MM.1S (cell line): ENCODE results near the gene TMEM26.

Experiments used
- DNase-seq: peaks from one replicate; pipeline ENCODE4 v3.0.0-alpha.2; 2015
- H2AFZ ChIP-seq: fragments of 300-600 bp; sonication (generic); 2 replicates; pipeline ENCODE4 v1.6.0; 2016; ENCODE audit warnings: antibody characterized with exemption, low read length
- H3F3A ChIP-seq: fragments of 300-600 bp; sonication (generic); 2 replicates; pipeline ENCODE4 v1.6.1; 2016; ENCODE audit warnings: mild to moderate bottlenecking, antibody characterized with exemption, low read length, moderate library complexity, mixed read lengths; ENCODE audit not compliant: insufficient read depth
- H3K27ac ChIP-seq: fragments of 300-600 bp; sonication (generic); 2 replicates; pipeline ENCODE4 v1.5.1; 2016; ENCODE audit warnings: mild to moderate bottlenecking, low read length
- H3K27me3 ChIP-seq: fragments of 300-600 bp; sonication (generic); replicated peaks from 2 replicates; pipeline ENCODE4 v1.6.0; 2016; ENCODE audit warnings: low read length; ENCODE audit not compliant: insufficient read depth
- H3K36me3 ChIP-seq: fragments of 300-600 bp; sonication (generic); replicated peaks from 2 replicates; pipeline ENCODE4 v1.6.1; 2016; ENCODE audit warnings: mild to moderate bottlenecking, low read length, mixed read lengths; ENCODE audit not compliant: insufficient read depth
- H3K4me1 ChIP-seq: fragments of 300-600 bp; sonication (generic); 2 replicates; pipeline ENCODE4 v1.6.1; 2016; ENCODE audit warnings: low read length, mixed read lengths
- H3K4me2 ChIP-seq: fragments of 300-600 bp; sonication (generic); 2 replicates; pipeline ENCODE4 v1.6.0; 2016; ENCODE audit warnings: low read depth, low read length
- H3K4me3 ChIP-seq: fragments of 300-600 bp; sonication (generic); 2 replicates; pipeline ENCODE4 v1.5.1; 2016; ENCODE audit warnings: low read length, mixed read lengths
- H3K79me2 ChIP-seq: fragments of 300-600 bp; sonication (generic); 2 replicates; pipeline ENCODE4 v1.6.1; 2016; ENCODE audit warnings: mixed run types, low read length, mixed read lengths
- H3K9ac ChIP-seq: fragments of 300-600 bp; sonication (generic); 2 replicates; pipeline ENCODE4 v1.6.1; 2016; ENCODE audit warnings: low read length, mixed read lengths
- H3K9me2 ChIP-seq: fragments of 300-600 bp; sonication (generic); replicated peaks from 2 replicates; pipeline ENCODE4 v1.6.1; 2016; ENCODE audit warnings: mild to moderate bottlenecking, low read length, mixed read lengths; ENCODE audit not compliant: insufficient read depth
- H3K9me3 ChIP-seq: fragments of 300-600 bp; sonication (generic); replicated peaks from 2 replicates; pipeline ENCODE4 v1.6.1; 2016; ENCODE audit warnings: mild to moderate bottlenecking, low read length, mixed read lengths; ENCODE audit not compliant: insufficient read depth
- H4K20me1 ChIP-seq: fragments of 300-600 bp; sonication (generic); 2 replicates; pipeline ENCODE4 v1.6.1; 2016; ENCODE audit warnings: mild to moderate bottlenecking, low read length, moderate library complexity, mixed read lengths; ENCODE audit not compliant: insufficient read depth
- EZH2 ChIP-seq: fragments of 300-600 bp; sonication (generic); optimal IDR thresholded peaks from 2 replicates; pipeline ENCODE3; 2017; ENCODE audit warnings: low read depth, mild to moderate bottlenecking, antibody characterized with exemption, low read length, mixed read lengths
- EZH2phosphoT487 ChIP-seq: fragments of 300-600 bp; sonication (generic); IDR thresholded peaks from 2 replicates; pipeline ENCODE4 v1.6.1; 2018; ENCODE audit warnings: antibody characterized with exemption, low read length
- TF ChIP-seq, protein P1 (sequence below): fragments of 300-600 bp; sonication (generic); IDR thresholded peaks from 2 replicates; pipeline ENCODE4 v1.5.1; 2016; ENCODE audit warnings: antibody characterized with exemption, low read length, mixed read lengths

The TMEM26 gene

DNA sequence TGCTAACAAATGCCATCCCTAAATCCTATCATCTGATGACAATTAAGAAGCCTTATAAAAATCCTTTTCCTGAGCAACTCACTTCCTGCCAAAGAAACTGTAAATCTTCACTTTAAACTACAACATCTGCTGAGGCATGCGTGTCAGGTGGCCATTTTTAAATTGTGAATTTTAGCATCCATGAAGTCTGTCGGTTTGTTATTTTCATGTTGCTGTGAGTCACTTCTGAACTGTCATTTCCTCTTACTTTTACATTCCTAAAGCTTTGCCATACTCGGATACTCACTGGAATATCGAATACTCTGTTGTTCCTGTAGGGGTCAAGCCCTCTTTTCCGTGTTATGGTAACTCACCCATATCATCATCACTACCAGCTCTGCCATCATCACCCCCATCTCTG is 34.3 kb upstream of the TMEM26 start:
- Histone ChIP-seq H3K9me2 (no peaks in the 10 kb centered on the region), H3K36me3 (no peaks in the 10 kb centered on the region), H3K4me1 (no peaks in the 10 kb centered on the region), H4K20me1 (no peaks in the 10 kb centered on the region), H3F3A (no peaks in the 10 kb centered on the region), H3K9me3 (no peaks in the 10 kb centered on the region), H3K9ac (no peak overlapping the region), H3K4me3 (no peak overlapping the region), H3K4me2 (no peak overlapping the region), H2AFZ (no peak overlapping the region), H3K27ac (no peak overlapping the region), H3K27me3 (no peaks in the 10 kb centered on the region), H3K79me2 (no peaks in the 10 kb centered on the region)
- no peak for TF ChIP-seq EZH2
- TF ChIP-seq, protein P1, sequence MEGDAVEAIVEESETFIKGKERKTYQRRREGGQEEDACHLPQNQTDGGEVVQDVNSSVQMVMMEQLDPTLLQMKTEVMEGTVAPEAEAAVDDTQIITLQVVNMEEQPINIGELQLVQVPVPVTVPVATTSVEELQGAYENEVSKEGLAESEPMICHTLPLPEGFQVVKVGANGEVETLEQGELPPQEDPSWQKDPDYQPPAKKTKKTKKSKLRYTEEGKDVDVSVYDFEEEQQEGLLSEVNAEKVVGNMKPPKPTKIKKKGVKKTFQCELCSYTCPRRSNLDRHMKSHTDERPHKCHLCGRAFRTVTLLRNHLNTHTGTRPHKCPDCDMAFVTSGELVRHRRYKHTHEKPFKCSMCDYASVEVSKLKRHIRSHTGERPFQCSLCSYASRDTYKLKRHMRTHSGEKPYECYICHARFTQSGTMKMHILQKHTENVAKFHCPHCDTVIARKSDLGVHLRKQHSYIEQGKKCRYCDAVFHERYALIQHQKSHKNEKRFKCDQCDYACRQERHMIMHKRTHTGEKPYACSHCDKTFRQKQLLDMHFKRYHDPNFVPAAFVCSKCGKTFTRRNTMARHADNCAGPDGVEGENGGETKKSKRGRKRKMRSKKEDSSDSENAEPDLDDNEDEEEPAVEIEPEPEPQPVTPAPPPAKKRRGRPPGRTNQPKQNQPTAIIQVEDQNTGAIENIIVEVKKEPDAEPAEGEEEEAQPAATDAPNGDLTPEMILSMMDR: no peak
- TF ChIP-seq EZH2phosphoT487: no peak
- DNase-seq: no peak

DNA sequence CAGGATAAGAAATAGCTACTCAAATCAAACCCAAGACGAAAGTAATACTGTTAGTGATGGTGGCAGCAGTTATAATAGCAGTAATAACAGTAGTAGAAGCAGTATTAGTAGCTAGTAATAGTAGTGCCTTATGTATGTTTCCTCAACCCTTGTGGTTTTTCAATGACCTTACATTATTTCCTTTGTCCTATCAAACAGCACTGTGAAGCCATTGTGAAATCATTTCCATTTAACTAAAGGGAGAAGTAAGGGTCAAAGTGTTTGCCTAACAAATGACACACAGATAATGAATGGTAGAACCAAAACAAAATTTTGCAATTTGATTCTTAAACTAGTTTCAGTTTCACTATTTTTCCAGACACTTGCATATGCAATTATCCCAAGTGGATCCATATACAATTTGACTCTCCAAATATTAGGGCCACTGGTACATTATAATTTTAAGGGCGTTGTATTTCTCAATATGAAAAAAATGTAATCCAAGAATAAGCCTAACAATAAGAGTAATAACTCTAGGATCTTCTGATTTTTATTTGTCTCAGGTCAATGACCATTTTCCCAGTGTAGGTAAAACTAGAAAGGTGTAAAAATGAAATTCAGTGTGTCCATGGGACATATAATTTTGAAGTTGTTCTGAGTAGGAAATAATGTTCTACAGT is 33.7 kb upstream of the TMEM26 start:
- Histone ChIP-seq H3K4me1 (no peaks in the 10 kb centered on the region), H3K4me2 (no peak overlapping the region), H3K79me2 (no peaks in the 10 kb centered on the region), H3K9me2 (no peaks in the 10 kb centered on the region), H3K9ac (no peak overlapping the region), H2AFZ (no peak overlapping the region), H4K20me1 (no peaks in the 10 kb centered on the region), H3K27me3 (no peaks in the 10 kb centered on the region), H3K4me3 (no peak overlapping the region), H3F3A (no peaks in the 10 kb centered on the region), H3K9me3 (no peaks in the 10 kb centered on the region), H3K36me3 (no peaks in the 10 kb centered on the region), H3K27ac (no peak overlapping the region)
- no peak for DNase-seq
- TF ChIP-seq EZH2phosphoT487 (no peak), EZH2 (no peak)
- TF ChIP-seq, protein P1: no peak

DNA sequence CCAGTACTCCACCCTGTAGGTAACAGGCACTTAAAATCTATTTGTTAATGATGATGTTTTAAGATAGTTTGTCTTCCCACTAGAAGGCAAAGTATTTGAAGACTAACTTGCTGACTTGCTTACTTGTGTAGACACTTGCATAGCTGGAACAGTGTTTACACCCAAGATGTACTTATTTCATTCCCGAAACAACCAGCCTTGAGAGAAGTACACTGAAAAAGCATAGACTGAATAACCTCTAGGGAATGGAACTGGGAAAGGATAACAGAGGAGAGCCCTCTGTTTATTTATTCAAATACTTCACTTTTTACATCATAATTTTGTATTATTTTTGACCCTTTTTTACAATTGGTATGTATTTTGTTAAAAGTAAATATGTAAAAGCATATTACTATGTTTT is 33.1 kb upstream of the TMEM26 start:
- H3K9ac ChIP-seq: no peak overlapping the region
- no peaks in the 10 kb centered on the region for H3K9me3 ChIP-seq
- no peaks in the 10 kb centered on the region for H3F3A ChIP-seq
- H3K79me2 ChIP-seq: no peaks in the 10 kb centered on the region
- H3K36me3 ChIP-seq: no peaks in the 10 kb centered on the region
- H3K4me2 ChIP-seq: no peak overlapping the region
- no peaks in the 10 kb centered on the region for H4K20me1 ChIP-seq
- TF ChIP-seq, protein P1: no peak
- TF ChIP-seq EZH2phosphoT487 (no peak), EZH2 (no peak)
- no peaks in the 10 kb centered on the region for H3K4me1 ChIP-seq
- H3K4me3 ChIP-seq: no peak overlapping the region
- no peak overlapping the region for H3K27ac ChIP-seq
- H3K9me2 ChIP-seq: no peaks in the 10 kb centered on the region
- H2AFZ ChIP-seq: no peak overlapping the region
- DNase-seq: no peak
- H3K27me3 ChIP-seq: no peaks in the 10 kb centered on the region
